GM10266 (cell line): ENCODE results near the gene BAMBI.

ENCODE experiments used
- DNase-seq: peaks from one replicate; pipeline ENCODE4 v3.0.0; 2012; ENCODE audit errors: extremely low spot score
- TF ChIP-seq, protein P1 (sequence below): IDR thresholded peaks from 2 replicates; pipeline ENCODE4 v1.5.1; 2012; ENCODE audit warnings: mild to moderate bottlenecking, low read depth; ENCODE audit not compliant: control insufficient read depth, insufficient read depth; ENCODE audit errors: missing control alignments

The BAMBI gene

DNA sequence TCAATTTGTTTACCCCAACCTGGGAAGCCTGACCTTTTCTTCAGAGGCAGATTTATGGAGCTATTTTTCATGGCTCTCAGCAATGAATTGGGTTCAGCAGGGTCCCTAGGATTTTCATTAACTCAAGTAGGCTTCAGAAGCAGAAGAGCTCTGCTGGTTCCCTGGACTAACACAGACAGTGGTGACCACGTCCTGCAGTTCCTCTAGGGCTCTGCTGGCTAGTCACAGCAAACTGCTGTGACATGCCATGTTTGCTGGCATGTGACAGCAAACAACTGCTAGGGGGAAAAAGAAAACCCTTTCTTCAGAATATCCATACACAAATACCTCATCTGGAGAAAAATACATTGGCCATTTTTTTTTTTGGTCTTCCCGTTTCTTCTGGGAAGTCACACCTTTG, 13.2 kb downstream of the BAMBI start:
- TF ChIP-seq, protein P1, sequence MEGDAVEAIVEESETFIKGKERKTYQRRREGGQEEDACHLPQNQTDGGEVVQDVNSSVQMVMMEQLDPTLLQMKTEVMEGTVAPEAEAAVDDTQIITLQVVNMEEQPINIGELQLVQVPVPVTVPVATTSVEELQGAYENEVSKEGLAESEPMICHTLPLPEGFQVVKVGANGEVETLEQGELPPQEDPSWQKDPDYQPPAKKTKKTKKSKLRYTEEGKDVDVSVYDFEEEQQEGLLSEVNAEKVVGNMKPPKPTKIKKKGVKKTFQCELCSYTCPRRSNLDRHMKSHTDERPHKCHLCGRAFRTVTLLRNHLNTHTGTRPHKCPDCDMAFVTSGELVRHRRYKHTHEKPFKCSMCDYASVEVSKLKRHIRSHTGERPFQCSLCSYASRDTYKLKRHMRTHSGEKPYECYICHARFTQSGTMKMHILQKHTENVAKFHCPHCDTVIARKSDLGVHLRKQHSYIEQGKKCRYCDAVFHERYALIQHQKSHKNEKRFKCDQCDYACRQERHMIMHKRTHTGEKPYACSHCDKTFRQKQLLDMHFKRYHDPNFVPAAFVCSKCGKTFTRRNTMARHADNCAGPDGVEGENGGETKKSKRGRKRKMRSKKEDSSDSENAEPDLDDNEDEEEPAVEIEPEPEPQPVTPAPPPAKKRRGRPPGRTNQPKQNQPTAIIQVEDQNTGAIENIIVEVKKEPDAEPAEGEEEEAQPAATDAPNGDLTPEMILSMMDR, result no peak

GRCh38 chr10:28691187-28691694, 13.9 kb downstream of the BAMBI start:
- TF ChIP-seq, protein P1, result no peak

More for the DNA sequence above, 13.2 kb downstream of the BAMBI start:
- no peak for DNase-seq

GRCh38 chr10:28692050-28692449, 14.7 kb downstream of the BAMBI start:
- TF ChIP-seq, protein P1, result no peak
- DNase-seq, result no peak

More at GRCh38 chr10:28691187-28691694, 13.9 kb downstream of the BAMBI start:
- no peak for DNase-seq

- TF ChIP-seq, protein P1, result no peak
- no peak for DNase-seq
These were observed 17.2 kb downstream of the BAMBI start for GRCh38 chr10:28694530-28694929.

- no peak for DNase-seq
- TF ChIP-seq, protein P1, result no peak
These were observed 20.8 kb downstream of the BAMBI start for GRCh38 chr10:28698075-28698474.

GRCh38 chr10:28704464-28705161, 27.3 kb downstream of the BAMBI start:
- no peak for DNase-seq
- TF ChIP-seq, protein P1, result no peak

GRCh38 chr10:28705472-28705871, 28.2 kb downstream of the BAMBI start:
- DNase-seq, result no peak
- TF ChIP-seq, protein P1, result no peak
